Measurements from ENCODE around the gene FRMD5. TPM values are rescaled to one million over a fixed set of nuclear protein-coding genes. Genes with fewer than 3 reads are reported as not detected.

FRMD5 gene
- total RNA-seq, 1 experiment from 2014 or later, result 3.9 TPM

GRCh38 chr15:43950531-43950930 is 244.5 kb downstream of the FRMD5 start:
- no peak overlapping the region for H3K23ac ChIP-seq (ENCODE audit: insufficient read length, low read depth, low read length)
- H3K18ac ChIP-seq (ENCODE audit: insufficient read length, low read depth, low read length), result no peak overlapping the region
- no peak overlapping the region for H3K56ac ChIP-seq (ENCODE audit: insufficient read length, low read depth, low read length)
- no peak for TF ChIP-seq CTCF (conservative IDR thresholded peaks at IDR 0.05)
- no peak overlapping the region for H3K27ac ChIP-seq (ENCODE audit: insufficient read length, low read depth, low read length)
- no peak overlapping the region for H3K14ac ChIP-seq (ENCODE audit: insufficient read depth, low read length)
- no peak overlapping the region for H2BK20ac ChIP-seq (ENCODE audit: low read depth, low read length, poor library complexity, severe bottlenecking)
- no peak overlapping the region for H2BK120ac ChIP-seq (ENCODE audit: low read depth, low read length, poor library complexity, severe bottlenecking)
- H2BK12ac ChIP-seq (ENCODE audit: insufficient read length, low read depth, low read length), result no peak overlapping the region
- H4K91ac ChIP-seq (ENCODE audit: insufficient read length, low read depth, low read length), result no peak overlapping the region
- no peak overlapping the region for H2BK15ac ChIP-seq (ENCODE audit: low read depth, low read length)
- H3K4me1 Mint-ChIP-seq, result peaks cover 3 to 8% of the 10 kb centered on the region in 2 experiments; a peak in 3 of 4 replicates
- no peak overlapping the region for H3K4me3 Mint-ChIP-seq
- H4K20me1 ChIP-seq (ENCODE audit: control insufficient read depth, insufficient read depth, insufficient read length), result no peaks in the 10 kb centered on the region
- no peak overlapping the region for H2AFZ ChIP-seq (ENCODE audit: low read length)
- WGBS (ENCODE audit: extremely low coverage, insufficient read length, low lambda C conversion rate), result no CpG with 5 or more reads among the region's 4 CpGs
- DNase-seq, result no peak
- H2AK5ac ChIP-seq (ENCODE audit: insufficient read length, low read length), result no peak overlapping the region
- H3K79me1 ChIP-seq (ENCODE audit: insufficient read depth, low read depth, low read length, poor library complexity, severe bottlenecking), result no peaks in the 10 kb centered on the region
- no peak overlapping the region for H2BK5ac ChIP-seq (ENCODE audit: insufficient read length, low read length)
- no peaks in the 10 kb centered on the region; the same call in 1 of the 2 replicates for H3K4me1 ChIP-seq (ENCODE audit: insufficient read depth, low read length)
- H3K4ac ChIP-seq (ENCODE audit: low read depth, low read length), result no peak overlapping the region
- H3K9ac ChIP-seq (ENCODE audit: extremely low read depth, insufficient read length, low read length), result no peak overlapping the region
- H3K27me3 Mint-ChIP-seq (ENCODE audit: low read depth), result no peaks in the 10 kb centered on the region; the same call in 1 of the 2 replicates
- H3K27me3 ChIP-seq (ENCODE audit: insufficient read depth, low read length), result no peaks in the 10 kb centered on the region
- no peaks in the 10 kb centered on the region for H3K23me2 ChIP-seq (ENCODE audit: insufficient read length, low read depth, low read length, poor library complexity, severe bottlenecking)
- no peaks in the 10 kb centered on the region for H3K36me3 Mint-ChIP-seq (ENCODE audit: insufficient read depth in 1 of 3, low read depth in 3 of 3)
- no peak overlapping the region for H3K4me2 ChIP-seq (ENCODE audit: insufficient read depth, insufficient read length, low read length)
- H3K79me2 ChIP-seq (ENCODE audit: insufficient read depth, low read length), result no peaks in the 10 kb centered on the region
- no peak overlapping the region for H3T11ph ChIP-seq (ENCODE audit: low read length)
- no peak overlapping the region for H4K8ac ChIP-seq (replicated peaks; ENCODE audit: insufficient read length, low read depth, low read length)
- H4K5ac ChIP-seq (ENCODE audit: insufficient read length, low read depth, low read length), result no peak overlapping the region
- no peaks in the 10 kb centered on the region for H3K9me3 Mint-ChIP-seq
- no peaks in the 10 kb centered on the region for H3K9me3 ChIP-seq (ENCODE audit: control insufficient read depth, low read depth, low read length)
- no peak overlapping the region for H3K27ac Mint-ChIP-seq
